MM.1S (cell line): Measurements from ENCODE around the gene PLCG2.

Experiments
- DNase-seq: peaks from one replicate; pipeline ENCODE4 v3.0.0-alpha.2; 2015
- H2AFZ ChIP-seq: fragments of 300-600 bp; sonication (generic); 2 replicates; pipeline ENCODE4 v1.6.0; 2016; ENCODE audit warnings: antibody characterized with exemption, low read length
- H3F3A ChIP-seq: fragments of 300-600 bp; sonication (generic); 2 replicates; pipeline ENCODE4 v1.6.1; 2016; ENCODE audit warnings: mild to moderate bottlenecking, antibody characterized with exemption, low read length, moderate library complexity, mixed read lengths; ENCODE audit not compliant: insufficient read depth
- H3K27ac ChIP-seq: fragments of 300-600 bp; sonication (generic); 2 replicates; pipeline ENCODE4 v1.5.1; 2016; ENCODE audit warnings: mild to moderate bottlenecking, low read length
- H3K27me3 ChIP-seq: fragments of 300-600 bp; sonication (generic); replicated peaks from 2 replicates; pipeline ENCODE4 v1.6.0; 2016; ENCODE audit warnings: low read length; ENCODE audit not compliant: insufficient read depth
- H3K36me3 ChIP-seq: fragments of 300-600 bp; sonication (generic); replicated peaks from 2 replicates; pipeline ENCODE4 v1.6.1; 2016; ENCODE audit warnings: mild to moderate bottlenecking, low read length, mixed read lengths; ENCODE audit not compliant: insufficient read depth
- H3K4me1 ChIP-seq: fragments of 300-600 bp; sonication (generic); 2 replicates; pipeline ENCODE4 v1.6.1; 2016; ENCODE audit warnings: low read length, mixed read lengths
- H3K4me2 ChIP-seq: fragments of 300-600 bp; sonication (generic); 2 replicates; pipeline ENCODE4 v1.6.0; 2016; ENCODE audit warnings: low read depth, low read length
- H3K4me3 ChIP-seq: fragments of 300-600 bp; sonication (generic); 2 replicates; pipeline ENCODE4 v1.5.1; 2016; ENCODE audit warnings: low read length, mixed read lengths
- H3K79me2 ChIP-seq: fragments of 300-600 bp; sonication (generic); 2 replicates; pipeline ENCODE4 v1.6.1; 2016; ENCODE audit warnings: mixed run types, low read length, mixed read lengths
- H3K9ac ChIP-seq: fragments of 300-600 bp; sonication (generic); 2 replicates; pipeline ENCODE4 v1.6.1; 2016; ENCODE audit warnings: low read length, mixed read lengths
- H3K9me2 ChIP-seq: fragments of 300-600 bp; sonication (generic); replicated peaks from 2 replicates; pipeline ENCODE4 v1.6.1; 2016; ENCODE audit warnings: mild to moderate bottlenecking, low read length, mixed read lengths; ENCODE audit not compliant: insufficient read depth
- H3K9me3 ChIP-seq: fragments of 300-600 bp; sonication (generic); replicated peaks from 2 replicates; pipeline ENCODE4 v1.6.1; 2016; ENCODE audit warnings: mild to moderate bottlenecking, low read length, mixed read lengths; ENCODE audit not compliant: insufficient read depth
- H4K20me1 ChIP-seq: fragments of 300-600 bp; sonication (generic); 2 replicates; pipeline ENCODE4 v1.6.1; 2016; ENCODE audit warnings: mild to moderate bottlenecking, low read length, moderate library complexity, mixed read lengths; ENCODE audit not compliant: insufficient read depth
- EZH2 ChIP-seq: fragments of 300-600 bp; sonication (generic); optimal IDR thresholded peaks from 2 replicates; pipeline ENCODE3; 2017; ENCODE audit warnings: low read depth, mild to moderate bottlenecking, antibody characterized with exemption, low read length, mixed read lengths
- EZH2phosphoT487 ChIP-seq: fragments of 300-600 bp; sonication (generic); IDR thresholded peaks from 2 replicates; pipeline ENCODE4 v1.6.1; 2018; ENCODE audit warnings: antibody characterized with exemption, low read length
- TF ChIP-seq, protein P1 (sequence below): fragments of 300-600 bp; sonication (generic); IDR thresholded peaks from 2 replicates; pipeline ENCODE4 v1.5.1; 2016; ENCODE audit warnings: antibody characterized with exemption, low read length, mixed read lengths

The PLCG2 gene

DNA sequence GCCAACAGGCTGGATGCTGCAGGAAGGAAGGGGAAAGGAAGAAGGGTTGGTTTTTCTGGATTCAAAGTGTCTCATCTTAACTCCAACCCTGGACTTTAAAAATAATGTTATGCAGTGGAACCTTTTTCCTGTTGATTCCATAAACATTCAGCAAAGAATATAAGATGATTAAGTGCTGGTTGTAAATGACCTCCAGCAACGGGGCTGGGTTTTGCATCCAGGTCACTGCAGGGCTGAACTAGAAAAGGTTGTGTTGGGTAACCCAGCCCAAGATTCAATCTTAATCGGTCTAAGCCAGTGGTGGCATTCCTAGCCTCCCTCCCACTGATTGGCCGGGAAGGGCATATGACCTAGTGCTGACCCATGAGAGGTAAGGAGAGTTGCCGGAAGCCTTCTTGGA, 34.2 kb upstream of the PLCG2 start:
- DNase-seq, result no peak
- Histone ChIP-seq H3K27ac (no peak overlapping the region), H3K9me2 (no peaks in the 10 kb centered on the region), H3K4me3 (no peak overlapping the region), H3K4me2 (no peak overlapping the region), H2AFZ (no peak overlapping the region), H3K9ac (no peak overlapping the region), H4K20me1 (no peaks in the 10 kb centered on the region), H3K9me3 (no peaks in the 10 kb centered on the region), H3K27me3 (no peaks in the 10 kb centered on the region), H3K4me1 (peaks cover 17% of the 10 kb centered on the region), H3F3A (no peaks in the 10 kb centered on the region), H3K79me2 (no peaks in the 10 kb centered on the region), H3K36me3 (no peaks in the 10 kb centered on the region)
- TF ChIP-seq EZH2phosphoT487, result no peak
- TF ChIP-seq EZH2, result no peak
- TF ChIP-seq, protein P1, sequence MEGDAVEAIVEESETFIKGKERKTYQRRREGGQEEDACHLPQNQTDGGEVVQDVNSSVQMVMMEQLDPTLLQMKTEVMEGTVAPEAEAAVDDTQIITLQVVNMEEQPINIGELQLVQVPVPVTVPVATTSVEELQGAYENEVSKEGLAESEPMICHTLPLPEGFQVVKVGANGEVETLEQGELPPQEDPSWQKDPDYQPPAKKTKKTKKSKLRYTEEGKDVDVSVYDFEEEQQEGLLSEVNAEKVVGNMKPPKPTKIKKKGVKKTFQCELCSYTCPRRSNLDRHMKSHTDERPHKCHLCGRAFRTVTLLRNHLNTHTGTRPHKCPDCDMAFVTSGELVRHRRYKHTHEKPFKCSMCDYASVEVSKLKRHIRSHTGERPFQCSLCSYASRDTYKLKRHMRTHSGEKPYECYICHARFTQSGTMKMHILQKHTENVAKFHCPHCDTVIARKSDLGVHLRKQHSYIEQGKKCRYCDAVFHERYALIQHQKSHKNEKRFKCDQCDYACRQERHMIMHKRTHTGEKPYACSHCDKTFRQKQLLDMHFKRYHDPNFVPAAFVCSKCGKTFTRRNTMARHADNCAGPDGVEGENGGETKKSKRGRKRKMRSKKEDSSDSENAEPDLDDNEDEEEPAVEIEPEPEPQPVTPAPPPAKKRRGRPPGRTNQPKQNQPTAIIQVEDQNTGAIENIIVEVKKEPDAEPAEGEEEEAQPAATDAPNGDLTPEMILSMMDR, result no peak

DNA sequence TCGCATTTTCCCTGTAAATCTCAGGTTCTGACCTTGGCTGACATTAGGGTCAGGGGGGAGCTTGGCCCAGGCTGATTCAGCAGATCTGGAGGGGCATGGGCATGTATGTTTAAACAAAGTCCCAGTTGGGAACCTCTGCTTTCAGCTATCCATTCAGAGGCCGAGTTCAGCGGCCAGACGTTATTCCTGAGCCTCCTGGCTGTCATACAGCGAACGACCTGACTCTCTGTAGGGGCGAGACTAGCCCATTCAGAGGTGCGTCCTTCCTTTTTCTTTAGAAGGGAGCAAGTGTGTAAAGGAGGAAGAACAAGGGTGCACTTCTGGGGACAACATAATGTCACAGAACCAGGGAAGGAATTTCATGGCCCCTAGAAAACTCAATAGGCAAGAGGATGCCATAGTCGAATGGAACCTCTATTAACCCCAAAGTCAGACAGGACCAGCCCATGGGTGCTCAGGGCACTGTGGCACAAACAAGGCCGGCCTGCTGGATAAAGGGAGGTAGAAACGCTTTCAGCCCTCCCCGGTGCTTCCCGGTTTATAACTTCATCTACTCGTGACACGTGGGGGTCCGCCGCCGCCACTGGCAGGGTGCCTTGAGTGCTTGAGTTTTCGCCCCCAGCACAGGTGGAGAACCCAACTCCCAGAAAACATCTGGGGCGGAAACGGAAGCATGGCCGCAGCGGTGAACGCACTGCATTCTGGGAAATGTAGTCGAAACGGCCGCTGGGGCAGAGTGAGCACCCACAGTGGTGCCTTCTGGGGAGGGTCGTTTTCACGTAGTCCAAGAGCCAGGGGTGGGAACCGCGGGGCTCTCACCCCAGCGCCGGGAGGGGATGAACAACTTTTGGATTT, 33.2 kb upstream of the PLCG2 start:
- TF ChIP-seq EZH2, result no peak
- TF ChIP-seq, protein P1, result no peak
- no peak for TF ChIP-seq EZH2phosphoT487
- H2AFZ ChIP-seq, result peak overlapping the region; percentile 72; the same call in 1 of the 2 replicates
- peak overlapping the region; percentile 54; the same call in 1 of the 2 replicates for H3K9ac ChIP-seq
- no peaks in the 10 kb centered on the region for H3K27me3 ChIP-seq
- H3F3A ChIP-seq, result no peaks in the 10 kb centered on the region
- peak overlapping the region; percentile 83 for H3K4me2 ChIP-seq
- H3K36me3 ChIP-seq, result no peaks in the 10 kb centered on the region
- peaks cover 10% of the 10 kb centered on the region for H3K4me1 ChIP-seq
- H3K4me3 ChIP-seq, result peak overlapping the region; percentile 62
- DNase-seq, result peak; percentile 63
- H4K20me1 ChIP-seq, result no peaks in the 10 kb centered on the region
- H3K9me3 ChIP-seq, result no peaks in the 10 kb centered on the region
- no peaks in the 10 kb centered on the region for H3K79me2 ChIP-seq
- H3K9me2 ChIP-seq, result no peaks in the 10 kb centered on the region
- H3K27ac ChIP-seq, result no peak overlapping the region

DNA sequence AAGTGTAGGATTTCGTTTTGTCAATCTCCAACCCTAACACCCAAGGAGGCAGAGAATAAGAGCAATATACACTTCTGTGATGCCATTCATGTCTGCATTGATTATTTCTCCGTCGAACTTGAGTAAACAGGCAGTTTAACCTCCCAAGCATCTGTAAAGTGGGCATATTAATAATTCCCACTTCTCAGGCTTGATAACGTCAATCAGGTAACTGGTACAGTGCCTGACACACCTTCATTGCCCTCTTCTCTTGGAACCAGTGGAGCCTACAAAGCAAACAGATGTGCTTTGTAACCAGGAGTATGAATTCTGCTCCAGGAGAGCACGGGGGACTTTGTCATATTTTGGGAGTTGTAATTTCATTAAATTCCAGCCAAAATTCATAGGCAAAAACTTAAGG, 32.5 kb upstream of the PLCG2 start:
- H3K36me3 ChIP-seq, result no peaks in the 10 kb centered on the region
- H3F3A ChIP-seq, result no peaks in the 10 kb centered on the region
- H3K79me2 ChIP-seq, result no peaks in the 10 kb centered on the region
- no peaks in the 10 kb centered on the region for H3K9me2 ChIP-seq
- TF ChIP-seq, protein P1, result no peak
- no peak for TF ChIP-seq EZH2
- no peak for TF ChIP-seq EZH2phosphoT487
- DNase-seq, result no peak
- no peak overlapping the region; the same call in 1 of the 2 replicates for H3K9ac ChIP-seq
- H3K4me2 ChIP-seq, result peak overlapping the region; percentile 83
- peak overlapping the region; percentile 72; the same call in 1 of the 2 replicates for H2AFZ ChIP-seq
- H3K27me3 ChIP-seq, result no peaks in the 10 kb centered on the region
- no peaks in the 10 kb centered on the region for H3K9me3 ChIP-seq
- peak overlapping the region; percentile 62 for H3K4me3 ChIP-seq
- H4K20me1 ChIP-seq, result no peaks in the 10 kb centered on the region
- H3K4me1 ChIP-seq, result peaks cover 7% of the 10 kb centered on the region; the same call in 1 of the 2 replicates
- H3K27ac ChIP-seq, result no peak overlapping the region
